Measurements from ENCODE around the gene REXO1. TPM values are rescaled to one million over a fixed set of nuclear protein-coding genes. Genes with fewer than 3 reads are reported as not detected.

The REXO1 gene
- total and polyA plus RNA-seq, 3 donors from 2014 or later: 104 to 200 (median 149) TPM

DNA sequence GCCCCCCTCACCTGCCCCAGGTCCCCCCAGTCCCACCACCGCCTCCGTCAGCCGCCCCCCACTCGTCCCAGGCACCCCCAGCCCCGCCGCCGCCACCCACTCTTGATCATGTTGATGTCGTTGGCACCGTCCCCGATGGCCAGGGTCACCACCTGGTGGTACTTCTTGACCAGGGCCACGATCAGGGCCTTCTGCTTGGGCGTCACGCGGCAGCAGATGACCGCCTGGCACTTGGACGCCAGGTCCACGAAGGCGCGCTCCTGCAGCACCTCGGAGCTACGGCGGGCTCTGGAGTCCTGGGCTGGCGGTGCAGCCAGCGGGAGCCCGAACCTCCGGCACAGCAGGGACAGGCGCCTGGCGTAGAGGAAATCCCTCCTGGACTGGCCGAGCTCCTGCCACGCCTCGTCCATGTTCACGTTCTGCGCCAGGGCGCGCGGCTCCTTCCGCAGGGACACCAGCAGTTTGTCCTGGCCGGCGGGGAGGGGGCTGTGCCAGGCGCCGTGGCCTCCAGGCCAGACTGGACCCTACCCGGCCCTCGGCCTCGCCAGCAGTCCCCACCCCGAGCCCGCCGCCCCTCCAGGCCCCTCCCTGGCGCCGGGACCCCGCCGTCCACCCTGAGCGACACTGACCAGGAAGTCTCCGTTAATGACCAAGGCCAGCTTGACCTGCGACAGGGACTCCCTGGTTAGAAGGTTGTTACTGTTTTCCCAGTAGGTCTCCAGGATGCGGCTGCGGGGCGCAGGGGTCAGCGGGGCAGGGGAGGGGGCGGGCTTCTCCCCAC is 58.8 kb downstream of the REXO1 start:
- Histone ChIP-seq H3K4me3 (peak overlapping the region in 1 of 2 donors; percentile 36), H3K36me3 (ENCODE audit: low read depth, missing control alignments) (no peaks in the 10 kb centered on the region), H3K4me1 (peaks cover 6% of the 10 kb centered on the region), H3K27ac (no peak overlapping the region), H3K9me3 (no peaks in the 10 kb centered on the region), H3K27me3 (no peaks in the 10 kb centered on the region)
- intact Hi-C loops (cut with DNase I; ENCODE audit: low total_unique reads): no loop called here
- DNase-seq: no peak
- TF ChIP-seq, protein P1, sequence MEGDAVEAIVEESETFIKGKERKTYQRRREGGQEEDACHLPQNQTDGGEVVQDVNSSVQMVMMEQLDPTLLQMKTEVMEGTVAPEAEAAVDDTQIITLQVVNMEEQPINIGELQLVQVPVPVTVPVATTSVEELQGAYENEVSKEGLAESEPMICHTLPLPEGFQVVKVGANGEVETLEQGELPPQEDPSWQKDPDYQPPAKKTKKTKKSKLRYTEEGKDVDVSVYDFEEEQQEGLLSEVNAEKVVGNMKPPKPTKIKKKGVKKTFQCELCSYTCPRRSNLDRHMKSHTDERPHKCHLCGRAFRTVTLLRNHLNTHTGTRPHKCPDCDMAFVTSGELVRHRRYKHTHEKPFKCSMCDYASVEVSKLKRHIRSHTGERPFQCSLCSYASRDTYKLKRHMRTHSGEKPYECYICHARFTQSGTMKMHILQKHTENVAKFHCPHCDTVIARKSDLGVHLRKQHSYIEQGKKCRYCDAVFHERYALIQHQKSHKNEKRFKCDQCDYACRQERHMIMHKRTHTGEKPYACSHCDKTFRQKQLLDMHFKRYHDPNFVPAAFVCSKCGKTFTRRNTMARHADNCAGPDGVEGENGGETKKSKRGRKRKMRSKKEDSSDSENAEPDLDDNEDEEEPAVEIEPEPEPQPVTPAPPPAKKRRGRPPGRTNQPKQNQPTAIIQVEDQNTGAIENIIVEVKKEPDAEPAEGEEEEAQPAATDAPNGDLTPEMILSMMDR (IDR thresholded peaks at IDR 0.05): no peak
- TF ChIP-seq POLR2A (IDR thresholded peaks at IDR 0.05): no peak
- WGBS, 2 donors: 6 to 10% methylated on average over 15 to 39 of the region's 59 CpGs

GRCh38 chr19:1787116-1787515 is 61.2 kb downstream of the REXO1 start:
- DNase-seq: no peak
- Histone ChIP-seq H3K4me1 (peaks cover 6% of the 10 kb centered on the region), H3K9me3 (no peaks in the 10 kb centered on the region), H3K27me3 (no peaks in the 10 kb centered on the region), H3K27ac (no peak overlapping the region), H3K36me3 (ENCODE audit: low read depth, missing control alignments) (no peaks in the 10 kb centered on the region), H3K4me3 (no peak overlapping the region)
- TF ChIP-seq, protein P1 (IDR thresholded peaks at IDR 0.05): no peak
- TF ChIP-seq POLR2A (IDR thresholded peaks at IDR 0.05): no peak
- WGBS, 2 donors: 68 to 79% methylated on average over 8 of the region's 8 CpGs
- intact Hi-C loops (cut with DNase I; ENCODE audit: low total_unique reads): no loop called here

DNA sequence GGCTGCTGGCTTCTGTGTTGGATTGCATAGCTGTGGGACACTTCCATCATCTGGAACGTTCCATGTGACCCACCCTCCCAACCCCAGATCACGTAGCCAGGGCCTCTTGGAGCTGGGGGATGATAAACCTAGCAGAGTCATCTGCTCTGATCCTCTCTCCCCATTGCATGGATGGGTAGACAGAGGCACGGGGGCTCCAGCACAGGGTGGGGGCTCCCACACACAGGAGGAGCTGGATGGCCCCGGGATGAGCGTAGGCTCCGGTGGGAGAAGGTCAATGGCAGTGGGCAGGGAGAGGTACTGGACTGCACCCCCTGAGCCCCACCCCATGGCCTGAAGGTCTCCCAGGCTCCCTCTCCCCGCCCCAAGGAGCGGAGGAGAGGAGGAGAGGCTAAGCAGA is 61.6 kb downstream of the REXO1 start:
- no peak for DNase-seq
- Histone ChIP-seq H3K4me3 (no peak overlapping the region), H3K27ac (no peak overlapping the region), H3K27me3 (no peaks in the 10 kb centered on the region), H3K36me3 (ENCODE audit: low read depth, missing control alignments) (no peaks in the 10 kb centered on the region), H3K4me1 (peaks cover 6% of the 10 kb centered on the region), H3K9me3 (no peaks in the 10 kb centered on the region)
- intact Hi-C loops (cut with DNase I; ENCODE audit: low total_unique reads): no loop called here
- TF ChIP-seq, protein P1 (IDR thresholded peaks at IDR 0.05): no peak
- no peak for TF ChIP-seq POLR2A (IDR thresholded peaks at IDR 0.05)
- 77 to 95% methylated on average over 2 to 8 of the region's 8 CpGs for WGBS, 2 donors

DNA sequence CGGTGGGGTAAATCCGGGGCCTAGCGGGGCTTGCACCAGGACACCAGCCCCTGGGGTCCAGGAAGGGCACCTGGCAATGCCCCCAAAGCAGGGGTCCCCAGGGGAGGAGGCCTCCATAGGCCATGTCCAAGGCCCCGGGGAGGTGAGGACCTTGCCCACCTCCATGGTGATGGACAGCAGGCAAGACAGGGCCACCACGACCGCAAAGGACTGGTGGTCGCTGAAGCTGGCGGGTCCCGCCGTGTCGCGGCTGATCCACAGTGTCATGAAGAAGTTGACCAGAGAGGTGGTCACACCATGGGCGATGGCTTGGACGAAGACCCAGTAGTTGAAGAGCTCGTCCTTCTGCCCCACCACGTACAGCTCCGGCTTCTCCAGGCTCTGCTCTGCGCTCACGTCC is 63.0 kb downstream of the REXO1 start:
- Histone ChIP-seq H3K36me3 (ENCODE audit: low read depth, missing control alignments) (no peaks in the 10 kb centered on the region), H3K27ac (no peak overlapping the region), H3K4me1 (peaks cover 6% of the 10 kb centered on the region), H3K4me3 (no peak overlapping the region), H3K9me3 (no peaks in the 10 kb centered on the region), H3K27me3 (no peaks in the 10 kb centered on the region)
- TF ChIP-seq, protein P1 (IDR thresholded peaks at IDR 0.05): no peak
- no peak for TF ChIP-seq POLR2A (IDR thresholded peaks at IDR 0.05)
- intact Hi-C loops (cut with DNase I; ENCODE audit: low total_unique reads): no loop called here
- no peak for DNase-seq
- WGBS, 2 donors: 87 to 89% methylated on average over 10 to 17 of the region's 19 CpGs

DNA sequence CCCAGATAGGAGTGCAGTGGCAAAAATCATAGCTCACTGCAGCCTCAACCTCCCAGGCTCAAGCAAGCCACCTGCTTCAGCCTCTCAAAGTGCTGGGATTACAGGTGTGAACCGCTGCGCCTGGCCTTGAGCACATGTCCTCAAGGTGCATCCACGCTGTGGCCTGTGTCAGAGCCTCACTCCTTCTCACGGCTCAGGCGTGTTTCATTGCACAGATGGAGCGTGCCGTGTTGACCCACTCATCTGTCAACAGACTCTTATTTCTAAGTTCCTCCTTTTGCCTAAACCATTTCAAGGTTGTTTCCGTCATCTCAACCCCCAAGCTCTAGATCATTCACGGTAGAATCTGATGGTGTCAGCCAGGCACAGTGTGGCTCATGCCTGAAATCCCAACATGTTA is 64.4 kb downstream of the REXO1 start:
- Histone ChIP-seq H3K36me3 (ENCODE audit: low read depth, missing control alignments) (no peaks in the 10 kb centered on the region), H3K27ac (no peak overlapping the region), H3K4me3 (no peak overlapping the region), H3K4me1 (no peaks in the 10 kb centered on the region), H3K27me3 (no peaks in the 10 kb centered on the region), H3K9me3 (no peaks in the 10 kb centered on the region)
- intact Hi-C loops (cut with DNase I; ENCODE audit: low total_unique reads): no loop called here
- no peak for TF ChIP-seq POLR2A (IDR thresholded peaks at IDR 0.05)
- TF ChIP-seq, protein P1 (IDR thresholded peaks at IDR 0.05): no peak
- 84 to 85% methylated on average over 8 to 9 of the region's 9 CpGs for WGBS, 2 donors
- no peak for DNase-seq

All from testis (tissue), 3 donors.